GM12875 (cell line): ENCODE measurements around the gene LIG3.
"Not testable (repeated sequence)": the region's sequence is repeated elsewhere in the genome, so short reads cannot be mapped to it uniquely, and the experiment has no call there.

ENCODE experiments used
- H3K4me3 ChIP-seq: one replicate; pipeline ENCODE4 v1.5.1; 2011; ENCODE audit warnings: low read depth, low read length, control low read depth
- CTCF ChIP-seq: IDR thresholded peaks from 2 replicates; pipeline ENCODE4 v1.5.1; 2011; ENCODE audit warnings: low read depth, mild to moderate bottlenecking, control low read depth, inconsistent platforms, low read length, moderate library complexity, borderline replicate concordance; ENCODE audit not compliant: insufficient read depth

The LIG3 gene

DNA sequence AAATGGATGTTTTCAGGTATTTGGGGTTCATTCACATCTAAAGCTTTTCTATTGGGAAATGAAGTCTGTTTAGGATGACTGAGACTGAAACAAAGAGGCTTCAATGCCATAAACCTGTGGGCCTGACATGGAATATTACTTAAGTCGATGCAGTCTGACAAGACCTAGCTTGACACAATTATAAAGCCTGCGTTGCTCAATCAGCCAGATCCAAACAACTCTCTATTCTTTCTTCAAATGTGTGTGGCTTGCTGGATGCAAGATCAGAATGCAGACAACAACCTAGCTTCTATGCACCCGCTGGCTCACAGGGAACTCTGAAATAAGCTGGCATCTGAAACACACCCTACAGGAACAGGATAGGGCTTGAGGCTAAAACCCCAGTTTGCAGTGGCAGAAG, 43.2 kb downstream of the LIG3 start:
- TF ChIP-seq CTCF, result no peak
- H3K4me3 ChIP-seq, result no peak overlapping the region

DNA sequence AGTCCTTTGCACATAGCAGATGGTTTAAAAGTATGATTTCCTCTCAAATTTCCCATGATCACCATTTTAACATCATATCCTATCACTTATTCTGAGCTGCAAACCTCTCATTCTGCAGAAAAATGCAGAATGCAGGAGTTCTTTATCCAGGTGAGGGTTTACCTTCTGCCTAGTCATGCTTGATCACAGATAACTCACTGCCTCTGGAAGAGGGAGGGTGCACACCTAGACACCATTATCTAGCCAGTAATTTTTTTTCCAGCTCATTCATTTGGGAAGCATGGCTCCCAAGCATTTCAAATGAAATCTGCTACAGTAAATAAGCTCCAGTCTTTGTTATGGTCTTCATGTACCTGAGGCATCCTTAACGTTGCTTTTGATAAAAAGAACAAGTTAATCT, 45.2 kb downstream of the LIG3 start:
- no peak overlapping the region for H3K4me3 ChIP-seq
- TF ChIP-seq CTCF, result no peak

DNA sequence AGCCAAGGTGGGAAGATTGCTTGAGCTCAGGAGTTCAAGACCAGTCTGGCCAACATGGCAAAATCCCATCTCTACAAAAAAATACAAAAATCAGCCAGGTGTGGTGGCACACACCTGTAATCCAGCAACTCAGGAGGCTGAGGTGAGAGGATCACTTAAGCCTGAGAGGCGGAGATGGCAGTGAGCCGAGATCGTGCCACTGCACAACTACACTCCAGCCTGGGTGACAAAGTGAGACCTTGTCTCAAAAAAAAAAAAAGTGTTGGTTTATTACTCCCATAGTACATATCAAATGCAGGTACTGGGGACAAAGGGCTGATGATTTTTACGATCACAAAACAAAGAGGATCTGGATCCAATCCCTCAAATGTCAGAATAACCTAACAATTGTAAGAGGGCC, 47.8 kb downstream of the LIG3 start:
- H3K4me3 ChIP-seq, result not testable (repeated sequence)

- no peak for TF ChIP-seq CTCF
- H3K4me3 ChIP-seq, result no peak overlapping the region
Measured at GRCh38 chr17:35028531-35029262, 48.4 kb downstream of the LIG3 start.

DNA sequence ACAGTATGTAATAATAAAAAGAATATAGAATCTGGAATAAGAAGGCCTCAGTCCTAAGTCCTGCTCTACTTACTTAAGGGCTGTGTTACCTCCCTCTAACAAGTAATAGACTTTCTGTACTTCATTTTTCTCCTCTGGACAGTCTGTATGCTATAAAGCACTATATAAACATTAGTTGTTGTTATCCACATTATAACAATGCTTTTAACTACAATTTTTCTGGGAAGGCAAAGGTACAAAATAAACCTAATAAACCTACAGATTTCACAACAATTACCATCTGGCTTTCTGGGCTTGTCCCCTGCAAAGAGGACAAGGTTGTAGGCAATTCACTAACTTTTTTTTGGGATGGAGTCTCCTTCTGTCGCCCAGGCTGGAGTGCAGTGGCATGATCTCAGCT, 50.5 kb downstream of the LIG3 start:
- no peak for TF ChIP-seq CTCF
- H3K4me3 ChIP-seq, result no peak overlapping the region

- no peak overlapping the region for H3K4me3 ChIP-seq
- no peak for TF ChIP-seq CTCF
Measured at GRCh38 chr17:35038453-35038852, 58.1 kb downstream of the LIG3 start.

DNA sequence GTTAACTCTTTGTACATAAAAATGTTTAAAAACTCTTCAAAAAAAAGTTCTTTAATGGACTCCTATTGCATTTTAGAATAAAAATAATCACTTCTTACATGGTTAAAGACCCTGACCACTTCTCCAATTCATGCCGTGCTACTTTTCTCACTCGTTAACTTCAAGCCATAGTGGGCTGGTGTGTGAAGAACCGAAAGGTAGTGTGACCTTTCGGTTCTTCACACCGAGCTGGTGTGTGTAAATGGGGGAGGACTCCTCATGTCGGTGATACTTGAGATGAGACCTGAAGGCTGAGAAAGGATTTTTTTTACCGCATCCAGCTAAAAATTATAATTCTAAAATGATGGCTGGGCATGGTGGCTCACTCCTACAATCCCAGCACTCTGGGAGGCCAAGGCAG, 61.1 kb downstream of the LIG3 start:
- TF ChIP-seq CTCF, result no peak
- no peak overlapping the region for H3K4me3 ChIP-seq
